Fibroblast of mammary gland (primary cell): ENCODE data around the gene GTF3C2.

Experiments
- DNase-seq: peaks from one replicate; pipeline ENCODE4 v3.0.0-alpha.2; 2010; ENCODE audit warnings: low read depth
- H3K4me3 ChIP-seq: 2 replicates; pipeline ENCODE4 v1.5.1; 2011; ENCODE audit warnings: low read depth, mild to moderate bottlenecking, low read length, moderate library complexity; ENCODE audit not compliant: control insufficient read depth
- CTCF ChIP-seq: conservative IDR thresholded peaks from 2 replicates; pipeline ENCODE4 v1.5.1; 2011; ENCODE audit warnings: low read depth, low read length, inconsistent platforms; ENCODE audit not compliant: control insufficient read depth, insufficient read depth

GTF3C2 gene

GRCh38 chr2:27381577-27382181 lies 25.1 kb upstream of the GTF3C2 start:
- TF ChIP-seq CTCF: no peak
- H3K4me3 ChIP-seq: no peak overlapping the region
- no peak for DNase-seq

- peak; percentile 94 for DNase-seq
- TF ChIP-seq CTCF: no peak
Observed at GRCh38 chr2:27380626-27381545, 24.3 kb upstream of the GTF3C2 start, which contains the start of gene ZNF513. Gene ZNF513, minus strand, starts transcription at chr2:27380734. Its CDS starts 208 bp downstream, at chr2:27380526.

DNA sequence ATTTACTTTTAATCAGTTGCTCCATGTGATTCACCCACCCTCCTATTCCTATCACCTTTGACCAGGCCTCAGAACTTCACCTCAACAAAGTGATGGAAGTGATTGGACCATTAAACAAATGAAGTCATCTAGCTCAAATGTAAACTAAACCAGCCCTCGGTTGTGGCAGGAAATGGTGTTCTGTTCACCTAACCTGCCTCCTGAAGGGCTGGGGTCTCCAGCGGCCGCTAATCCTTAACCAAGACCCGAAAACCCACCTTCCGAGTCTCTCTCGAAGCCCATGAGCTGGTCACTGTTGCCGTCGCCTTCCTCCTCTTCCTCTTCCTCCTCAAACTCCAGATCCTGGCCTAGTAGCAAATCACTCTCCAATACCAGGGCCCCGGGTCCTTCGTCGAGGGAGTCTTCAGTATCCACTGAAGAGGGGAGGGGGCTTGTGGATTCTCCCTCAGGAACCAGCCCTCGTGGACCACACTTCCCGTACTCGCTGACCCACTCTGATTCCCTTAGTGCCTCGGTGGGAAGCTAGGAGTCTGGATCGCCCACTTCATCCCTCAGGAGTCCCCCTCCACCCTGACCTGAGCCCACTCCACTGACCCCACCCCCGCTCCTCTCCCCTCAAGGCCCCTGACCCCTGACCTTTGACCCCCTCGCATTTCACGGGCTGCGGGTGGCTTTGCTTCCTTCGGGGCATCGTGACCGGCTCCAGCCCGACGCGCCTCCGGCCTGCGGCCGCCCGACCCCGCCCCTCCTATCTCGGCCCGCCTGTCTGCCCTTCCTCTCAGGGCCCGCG lies 23.5 kb upstream of the GTF3C2 start:
- peak; percentile 62 for DNase-seq
- H3K4me3 ChIP-seq: peak overlapping the region; percentile 80
- no peak for TF ChIP-seq CTCF

More at GRCh38 chr2:27380626-27381545, 24.3 kb upstream of the GTF3C2 start, which contains the start of gene ZNF513:
- peak within 1 kb of the TSS; percentile 80 for H3K4me3 ChIP-seq

DNA sequence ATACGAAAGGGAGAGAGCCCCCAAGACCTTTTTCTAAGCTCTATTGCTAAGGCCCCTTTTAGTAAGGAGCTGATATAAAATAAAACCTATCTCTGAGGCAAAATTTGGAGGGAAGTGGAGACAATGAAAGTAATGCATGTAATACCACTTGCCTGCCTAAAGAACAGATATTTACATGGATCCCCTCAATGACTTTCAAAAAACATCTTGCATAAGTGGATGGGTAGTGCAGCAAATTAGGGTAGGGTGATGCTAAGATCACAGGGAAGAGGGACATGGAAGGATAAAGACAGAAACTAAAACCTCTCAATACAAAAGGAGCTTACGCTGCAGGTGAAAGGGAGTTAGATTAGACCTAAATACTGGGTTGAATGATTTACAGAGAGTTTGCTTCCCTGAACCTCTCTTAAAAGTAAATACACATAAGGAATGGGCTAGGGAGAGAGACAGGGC lies 22.8 kb upstream of the GTF3C2 start:
- DNase-seq: no peak
- peak overlapping the region; percentile 80 for H3K4me3 ChIP-seq
- TF ChIP-seq CTCF: no peak

- no peak for DNase-seq
- H3K4me3 ChIP-seq: no peak overlapping the region
- TF ChIP-seq CTCF: no peak
Observed at GRCh38 chr2:27378809-27379290, 22.3 kb upstream of the GTF3C2 start.
